ENCODE measurements around the gene NANOS3.
"Not testable (repeated sequence)": the region's sequence is repeated elsewhere in the genome, so short reads cannot be mapped to it uniquely, and the experiment has no call there.

DNA sequence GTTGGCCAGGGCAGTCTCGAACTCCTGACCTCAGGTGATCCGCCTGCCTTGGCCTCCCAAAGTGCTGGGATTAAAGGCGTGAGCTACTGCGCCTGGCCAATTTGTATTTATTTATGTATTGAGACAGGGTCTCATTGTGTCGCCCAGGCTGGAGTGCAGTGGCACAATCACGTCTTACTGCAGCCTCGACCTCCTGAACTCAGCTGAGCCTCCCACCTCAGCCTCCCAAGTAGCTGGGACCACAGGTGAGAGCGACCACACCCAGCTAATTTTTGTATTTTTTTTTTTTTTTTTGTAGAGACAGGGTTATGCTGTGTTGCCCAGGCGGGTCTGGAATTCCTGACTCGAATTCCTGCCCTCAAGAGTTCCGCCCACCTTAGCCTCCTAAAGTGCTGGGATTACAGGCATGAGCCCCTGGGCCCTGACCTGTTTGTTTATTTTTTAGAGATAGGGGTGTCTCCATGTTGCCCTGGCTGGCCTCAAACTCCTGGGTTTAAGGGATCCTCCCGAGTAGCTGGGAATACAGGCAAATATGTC is 24.7 kb upstream of the NANOS3 start:
- not testable (repeated sequence) for TF ChIP-seq EZH2 (IDR thresholded peaks at IDR 0.05; ENCODE audit: insufficient read depth, poor library complexity, severe bottlenecking); EZH2phosphoT487 (IDR thresholded peaks at IDR 0.05; ENCODE audit: insufficient read depth, low read depth)
